SK-N-SH (cell line): ENCODE measurements around the gene BFSP2. TPM values are rescaled to one million over a fixed set of nuclear protein-coding genes. Genes with fewer than 3 reads are reported as not detected.

Experiments used
- CTCF ChIA-PET: fragments of 300-600, 350-600 bp; formaldehyde crosslinking; extraction: SDS; loops from one replicate; lab custom pipeline; 2021; lab: Yijun Ruan, JAX
- POLR2A ChIA-PET: fragments of 350-600 bp; sonication (Branson Sonifier 250); formaldehyde crosslinking; extraction: SDS; loops from one replicate; lab custom pipeline; 2020; ENCODE audit warnings: antibody characterized with exemption, inconsistent platforms; lab: Yijun Ruan, JAX
- DNase-seq: peaks from one replicate; pipeline ENCODE4 v3.0.0; 2012
- H2AFZ ChIP-seq: fragments of 200-600 bp; sonication (generic); 2 replicates; pipeline ENCODE4 v1.8.1; 2016; ENCODE audit warnings: antibody characterized with exemption, mild to moderate bottlenecking, low read depth
- H3F3A ChIP-seq: fragments of 200-600 bp; sonication (generic); replicated peaks from 2 replicates; pipeline ENCODE3; 2016; ENCODE audit warnings: antibody characterized with exemption, mild to moderate bottlenecking; ENCODE audit not compliant: insufficient read depth
- H3K27ac ChIP-seq, 2 experiments: fragments of 200-500 bp in 1 of 2; fragments of 200-600 bp in 1 of 2; sonication (Bioruptor generic) in 1 of 2; sonication (generic), shearing (Covaris generic) in 1 of 2; 2 replicates each; pipeline versions ENCODE4 v1.5.1 to v1.6.1; 2014 to 2016; ENCODE audit warnings: low read depth in 2 of 2, inconsistent platforms in 1 of 2, low read length in 1 of 2, mild to moderate bottlenecking in 1 of 2, mixed read lengths in 1 of 2
- H3K27me3 ChIP-seq: fragments of 200-600 bp; sonication (generic), shearing (Covaris generic); 2 replicates; pipeline ENCODE4 v1.6.1; 2016; ENCODE audit warnings: mixed run types; ENCODE audit not compliant: insufficient read depth
- H3K36me3 ChIP-seq, 2 experiments: fragments of 200-500 bp in 1 of 2; fragments of 200-600 bp in 1 of 2; sonication (Bioruptor generic) in 1 of 2; sonication (generic) in 1 of 2; replicated peaks in 1 of 2; 2 replicates each; pipeline versions ENCODE3 to v1.5.1; 2014 to 2016; ENCODE audit warnings: low read length in 1 of 2, mild to moderate bottlenecking in 1 of 2; ENCODE audit not compliant: insufficient read depth in 2 of 2, control insufficient read depth in 1 of 2
- H3K4me1 ChIP-seq, 2 experiments: fragments of 200-500 bp in 1 of 2; fragments of 200-600 bp in 1 of 2; sonication (Bioruptor generic) in 1 of 2; sonication (generic), shearing (Covaris generic) in 1 of 2; 2 replicates each; pipeline versions ENCODE4 v1.5.1 to v1.6.1; 2014 to 2016; ENCODE audit warnings: low read depth in 1 of 2, low read length in 1 of 2, mixed run types in 1 of 2; ENCODE audit not compliant: insufficient read depth in 2 of 2, control insufficient read depth in 1 of 2
- H3K4me2 ChIP-seq: fragments of 200-600 bp; sonication (generic), shearing (Covaris generic); 2 replicates; pipeline ENCODE4 v1.6.1; 2017; ENCODE audit warnings: mixed run types
- H3K4me3 ChIP-seq, 2 experiments: fragments of 200-500 bp in 1 of 2; fragments of 200-600 bp in 1 of 2; sonication (Bioruptor generic) in 1 of 2; sonication (generic), shearing (Covaris generic) in 1 of 2; 2 replicates each; pipeline versions ENCODE4 v1.5.1 to v1.8.1; 2014 to 2016; ENCODE audit warnings: low read depth in 2 of 2, inconsistent platforms in 1 of 2, low read length in 1 of 2, mild to moderate bottlenecking in 1 of 2, mixed read lengths in 1 of 2, moderate library complexity in 1 of 2
- H3K79me2 ChIP-seq: fragments of 200-600 bp; sonication (generic); 2 replicates; pipeline ENCODE4 v1.8.1; 2017; ENCODE audit warnings: mild to moderate bottlenecking; ENCODE audit not compliant: insufficient read depth
- H3K9ac ChIP-seq: fragments of 200-600 bp; sonication (generic); 2 replicates; pipeline ENCODE4 v1.6.1; 2017; ENCODE audit warnings: mixed run types
- H3K9me2 ChIP-seq: fragments of 200-600 bp; sonication (generic); 2 replicates; pipeline ENCODE4 v1.6.1; 2017; ENCODE audit warnings: mixed run types
- H3K9me3 ChIP-seq: fragments of 200-600 bp; sonication (generic); 2 replicates; pipeline ENCODE4 v1.6.1; 2017; ENCODE audit warnings: mixed run types, mild to moderate bottlenecking, moderate library complexity
- H4K20me1 ChIP-seq: fragments of 200-600 bp; sonication (generic); 2 replicates; pipeline ENCODE4 v1.6.1; 2017; ENCODE audit warnings: mild to moderate bottlenecking, mixed run types; ENCODE audit not compliant: insufficient read depth
- EZH2phosphoT487 ChIP-seq: fragments of 200-600 bp; sonication (generic); IDR thresholded peaks from 2 replicates; pipeline ENCODE4 v1.6.1; 2017; ENCODE audit warnings: low read depth, mixed run types, mild to moderate bottlenecking, antibody characterized with exemption, moderate library complexity, borderline replicate concordance
- FOSL2 ChIP-seq: IDR thresholded peaks from 2 replicates; pipeline ENCODE4 v1.4.0; 2012; ENCODE audit warnings: low read depth, mild to moderate bottlenecking, moderate library complexity, borderline replicate concordance
- GABPA ChIP-seq: IDR thresholded peaks from 2 replicates; pipeline ENCODE4 v1.4.0; 2012; ENCODE audit warnings: low read depth, mild to moderate bottlenecking
- MAX ChIP-seq: IDR thresholded peaks from 2 replicates; pipeline ENCODE4 v1.4.0; 2012; ENCODE audit warnings: low read depth
- MEF2A ChIP-seq: IDR thresholded peaks from 2 replicates; pipeline ENCODE4 v1.4.0; 2012; ENCODE audit warnings: low read depth, borderline replicate concordance
- MXI1 ChIP-seq: IDR thresholded peaks from 2 replicates; pipeline ENCODE4 v1.6.1; 2012; ENCODE audit warnings: mild to moderate bottlenecking, low read depth, low read length, improper control_type of control experiment
- RAD21 ChIP-seq: IDR thresholded peaks from 2 replicates; pipeline ENCODE4 v1.6.1; 2012; ENCODE audit warnings: mild to moderate bottlenecking, low read length
- RCOR1 ChIP-seq: fragments of 150-350 bp; IDR thresholded peaks from 2 replicates; pipeline ENCODE4 v1.6.1; 2017; ENCODE audit warnings: antibody characterized with exemption, low read length
- RFX5 ChIP-seq: IDR thresholded peaks from 2 replicates; pipeline ENCODE4 v1.6.1; 2012; ENCODE audit warnings: mild to moderate bottlenecking, improper control_type of control experiment, low read length
- SIN3A ChIP-seq: IDR thresholded peaks from 2 replicates; pipeline ENCODE4 v1.6.1; 2012; ENCODE audit warnings: low read depth, mild to moderate bottlenecking, low read length, moderate library complexity, borderline replicate concordance
- SMC3 ChIP-seq: IDR thresholded peaks from 2 replicates; pipeline ENCODE4 v1.6.1; 2012; ENCODE audit warnings: low read depth, low read length, improper control_type of control experiment
- TCF12 ChIP-seq: IDR thresholded peaks from 2 replicates; pipeline ENCODE4 v1.4.0; 2012
- WGBS: methylation state at CpG from one replicate; pipeline ENCODE4 v1.1.6; 2017; ENCODE audit warnings: low lambda C conversion rate; 5-methylcytosine and 5-hydroxymethylcytosine counted together
- polyA plus RNA-seq, 3 experiments: library from polyadenylated mRNA; depleted of rRNA; stranded (reverse); fragments of >200 nt; gene quantifications; 2 replicates each; pipeline ENCODE4 v1.2.3, GENCODE V29; 2012
- TF ChIP-seq, protein P1 (sequence below): IDR thresholded peaks from 2 replicates; pipeline ENCODE4; 2012
- TF ChIP-seq, protein P2 (sequence below): IDR thresholded peaks from 2 replicates; pipeline ENCODE4 v1.4.0; 2012; ENCODE audit warnings: low read depth, borderline replicate concordance
- TF ChIP-seq, protein P3 (sequence below): IDR thresholded peaks from 2 replicates; pipeline ENCODE4 v1.4.0; 2012; ENCODE audit warnings: low read depth, borderline replicate concordance

BFSP2 gene
- polyA plus RNA-seq, 1 of the 3 experiments (the other 2 are of a cell fraction), result not detected

GRCh38 chr3:133490468-133491351 is 90.9 kb downstream of the BFSP2 start:
- Histone ChIP-seq H3K9me2 (no peaks in the 10 kb centered on the region), H2AFZ (no peak overlapping the region), H3K36me3 (no peaks in the 10 kb centered on the region), H3K79me2 (no peaks in the 10 kb centered on the region), H3F3A (no peaks in the 10 kb centered on the region), H3K4me3 (no peak overlapping the region), H3K9ac (no peak overlapping the region), H3K9me3 (no peaks in the 10 kb centered on the region), H3K4me2 (no peak overlapping the region), H3K4me1 (peaks cover 0 to 6% of the 10 kb centered on the region in 2 experiments; a peak in 1 of 4 replicates), H4K20me1 (no peaks in the 10 kb centered on the region), H3K27me3 (no peaks in the 10 kb centered on the region), H3K27ac (no peak overlapping the region)
- WGBS, result 80% methylated on average over 5 of the region's 12 CpGs
- DNase-seq, result no peak
- ChIA-PET POLR2A (no interaction called here), CTCF (no interaction called here)
- TF ChIP-seq RFX5 (no peak), SMC3 (no peak), GABPA (no peak), RAD21 (no peak), MXI1 (no peak)
- TF ChIP-seq, protein P1, sequence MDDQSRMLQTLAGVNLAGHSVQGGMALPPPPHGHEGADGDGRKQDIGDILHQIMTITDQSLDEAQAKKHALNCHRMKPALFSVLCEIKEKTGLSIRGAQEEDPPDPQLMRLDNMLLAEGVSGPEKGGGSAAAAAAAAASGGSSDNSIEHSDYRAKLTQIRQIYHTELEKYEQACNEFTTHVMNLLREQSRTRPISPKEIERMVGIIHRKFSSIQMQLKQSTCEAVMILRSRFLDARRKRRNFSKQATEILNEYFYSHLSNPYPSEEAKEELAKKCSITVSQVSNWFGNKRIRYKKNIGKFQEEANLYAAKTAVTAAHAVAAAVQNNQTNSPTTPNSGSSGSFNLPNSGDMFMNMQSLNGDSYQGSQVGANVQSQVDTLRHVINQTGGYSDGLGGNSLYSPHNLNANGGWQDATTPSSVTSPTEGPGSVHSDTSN, result no peak

GRCh38 chr3:133491481-133492059 is 91.7 kb downstream of the BFSP2 start:
- Histone ChIP-seq H3F3A (no peaks in the 10 kb centered on the region), H3K79me2 (no peaks in the 10 kb centered on the region), H3K4me3 (no peak overlapping the region), H2AFZ (no peak overlapping the region), H3K36me3 (no peaks in the 10 kb centered on the region), H3K4me2 (no peak overlapping the region), H3K27me3 (no peaks in the 10 kb centered on the region), H4K20me1 (no peaks in the 10 kb centered on the region), H3K9me3 (no peaks in the 10 kb centered on the region), H3K9ac (no peak overlapping the region), H3K27ac (no peak overlapping the region), H3K4me1 (peaks cover 0 to 6% of the 10 kb centered on the region in 2 experiments; a peak in 1 of 4 replicates), H3K9me2 (no peaks in the 10 kb centered on the region)
- DNase-seq, result no peak
- ChIA-PET CTCF (no interaction called here), POLR2A (no interaction called here)
- 67% methylated on average over 1 of the region's 3 CpGs for whole genome bisulfite sequencing
- TF ChIP-seq, protein P2, sequence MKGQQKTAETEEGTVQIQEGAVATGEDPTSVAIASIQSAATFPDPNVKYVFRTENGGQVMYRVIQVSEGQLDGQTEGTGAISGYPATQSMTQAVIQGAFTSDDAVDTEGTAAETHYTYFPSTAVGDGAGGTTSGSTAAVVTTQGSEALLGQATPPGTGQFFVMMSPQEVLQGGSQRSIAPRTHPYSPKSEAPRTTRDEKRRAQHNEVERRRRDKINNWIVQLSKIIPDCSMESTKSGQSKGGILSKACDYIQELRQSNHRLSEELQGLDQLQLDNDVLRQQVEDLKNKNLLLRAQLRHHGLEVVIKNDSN, result no peak
- TF ChIP-seq RCOR1, result no peak
- no peak for TF ChIP-seq TCF12
- TF ChIP-seq, protein P3, sequence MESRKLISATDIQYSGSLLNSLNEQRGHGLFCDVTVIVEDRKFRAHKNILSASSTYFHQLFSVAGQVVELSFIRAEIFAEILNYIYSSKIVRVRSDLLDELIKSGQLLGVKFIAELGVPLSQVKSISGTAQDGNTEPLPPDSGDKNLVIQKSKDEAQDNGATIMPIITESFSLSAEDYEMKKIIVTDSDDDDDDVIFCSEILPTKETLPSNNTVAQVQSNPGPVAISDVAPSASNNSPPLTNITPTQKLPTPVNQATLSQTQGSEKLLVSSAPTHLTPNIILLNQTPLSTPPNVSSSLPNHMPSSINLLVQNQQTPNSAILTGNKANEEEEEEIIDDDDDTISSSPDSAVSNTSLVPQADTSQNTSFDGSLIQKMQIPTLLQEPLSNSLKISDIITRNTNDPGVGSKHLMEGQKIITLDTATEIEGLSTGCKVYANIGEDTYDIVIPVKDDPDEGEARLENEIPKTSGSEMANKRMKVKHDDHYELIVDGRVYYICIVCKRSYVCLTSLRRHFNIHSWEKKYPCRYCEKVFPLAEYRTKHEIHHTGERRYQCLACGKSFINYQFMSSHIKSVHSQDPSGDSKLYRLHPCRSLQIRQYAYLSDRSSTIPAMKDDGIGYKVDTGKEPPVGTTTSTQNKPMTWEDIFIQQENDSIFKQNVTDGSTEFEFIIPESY, result no peak
- no peak for TF ChIP-seq MAX
- no peak for TF ChIP-seq FOSL2
- no peak for TF ChIP-seq RFX5
- TF ChIP-seq MEF2A, result no peak
- no peak for TF ChIP-seq SIN3A
- TF ChIP-seq EZH2phosphoT487, result no peak
